Dedifferentiated amniotic fluid mesenchymal stem cell (primary cell): ENCODE results near the gene RFNG.
A peak's percentile ranks its signal among the peaks of the same experiment; 100 is the strongest.

Experiments
- DNase-seq: peaks from one replicate; pipeline ENCODE4 v3.0.0-alpha.2; 2016; ENCODE audit errors: extremely low spot score

The RFNG gene

DNA sequence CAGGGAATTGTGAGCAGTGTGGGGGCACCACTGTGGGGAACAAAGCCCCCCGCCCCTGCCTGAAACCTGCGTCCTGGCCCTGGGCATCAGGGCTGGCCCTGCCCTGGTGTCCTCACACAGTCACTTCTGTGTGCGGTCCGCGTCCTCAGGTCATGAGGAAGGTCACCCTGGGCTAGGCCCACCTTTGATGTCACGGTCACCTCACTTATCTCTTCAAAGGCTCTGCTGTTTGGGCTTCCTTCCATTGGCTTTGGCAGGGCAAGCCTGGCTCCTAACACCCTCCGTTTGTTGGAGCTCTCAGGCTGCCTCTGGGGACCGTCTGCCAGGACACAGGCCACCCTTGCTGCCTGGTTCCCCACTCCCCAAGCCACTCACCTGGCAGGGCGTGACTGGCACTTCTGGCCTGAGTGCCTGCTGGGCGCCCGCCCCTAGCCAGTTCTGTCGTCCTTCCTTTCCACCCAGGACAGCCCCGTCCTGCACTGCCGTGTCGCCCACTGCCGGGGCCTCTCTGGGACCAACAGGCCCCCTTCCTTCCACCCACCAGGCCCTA lies 37.8 kb downstream of the RFNG start:
- DNase-seq: no peak

GRCh38 chr17:82013341-82013740 lies 38.3 kb downstream of the RFNG start:
- DNase-seq: no peak

- no peak for DNase-seq
Measured at GRCh38 chr17:82012640-82013295, 38.8 kb downstream of the RFNG start.

GRCh38 chr17:82012261-82012639 lies 39.4 kb downstream of the RFNG start:
- no peak for DNase-seq

GRCh38 chr17:82011617-82012187 lies 39.9 kb downstream of the RFNG start:
- DNase-seq: no peak

GRCh38 chr17:82010575-82011525 lies 40.8 kb downstream of the RFNG start:
- no peak for DNase-seq

DNA sequence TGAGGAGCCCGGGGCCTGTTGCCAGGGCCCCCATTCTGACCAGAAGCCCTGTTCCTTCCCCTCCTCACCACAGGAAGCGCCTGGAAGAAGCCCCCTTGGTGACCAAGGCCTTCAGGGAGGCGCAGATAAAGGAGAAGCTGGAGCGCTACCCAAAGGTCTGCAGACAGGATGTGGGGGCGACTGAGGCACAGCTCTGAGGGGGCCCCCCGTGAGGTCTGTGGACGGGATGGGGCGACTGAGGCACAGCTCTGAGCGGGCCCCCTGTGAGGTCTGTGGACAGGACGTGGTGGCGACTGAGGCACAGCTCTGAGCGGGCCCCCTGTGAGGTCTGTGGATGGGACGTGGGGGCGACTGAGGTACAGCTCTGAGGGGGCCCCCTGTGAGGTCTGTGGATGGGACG lies 42.2 kb downstream of the RFNG start:
- DNase-seq: no peak

- DNase-seq: no peak
Measured at GRCh38 chr17:82008941-82009405, 42.6 kb downstream of the RFNG start.

DNA sequence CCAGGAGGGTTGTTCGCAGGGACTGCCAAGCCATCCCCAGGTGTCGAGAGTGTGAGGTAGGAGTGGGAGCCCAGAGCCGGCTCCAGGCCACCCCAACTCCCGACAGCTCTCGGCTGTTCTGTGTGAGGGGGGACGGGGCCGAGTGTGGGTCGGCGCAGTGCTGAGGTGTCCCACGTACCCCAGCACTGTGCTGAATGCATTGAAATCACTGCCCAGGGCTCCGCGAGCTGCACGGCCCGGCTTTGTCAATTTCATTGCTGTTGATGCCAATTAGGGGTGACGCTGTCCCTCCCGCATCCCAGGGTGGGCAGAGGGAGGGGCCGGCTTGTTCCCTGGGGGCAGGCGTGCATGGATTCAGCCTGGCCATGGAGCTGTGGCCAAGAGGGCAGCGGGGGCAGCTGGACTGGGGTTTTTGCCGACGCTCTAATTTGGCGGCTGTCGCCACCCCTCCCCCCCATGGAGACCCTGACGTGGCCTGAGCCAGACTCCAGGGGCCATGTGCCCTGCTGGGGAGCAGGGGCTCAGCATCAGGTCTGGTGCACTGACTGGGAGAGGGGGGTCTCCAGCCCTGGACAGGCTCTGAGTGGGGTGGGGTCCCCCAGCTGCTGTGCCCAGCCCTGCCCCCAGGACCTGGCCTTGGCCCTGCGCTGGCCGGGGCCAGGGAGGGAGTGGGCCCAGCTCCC lies 43.2 kb downstream of the RFNG start:
- no peak for DNase-seq

- DNase-seq: no peak
Measured at GRCh38 chr17:82007495-82008257, 43.9 kb downstream of the RFNG start.

DNA sequence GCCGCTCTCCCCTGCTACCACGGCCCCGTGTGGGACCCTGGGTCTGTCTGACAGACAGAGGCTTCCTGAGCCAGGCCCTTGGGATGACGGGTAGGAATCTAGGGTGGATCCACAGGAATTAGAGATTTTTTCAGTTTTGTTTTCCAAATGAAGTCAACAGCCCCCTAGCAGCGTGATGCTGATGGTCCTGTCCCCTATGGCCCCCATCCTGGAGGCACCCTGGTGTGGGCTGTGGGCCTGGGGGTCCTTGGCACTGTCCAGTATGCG lies 44.5 kb downstream of the RFNG start:
- no peak for DNase-seq

DNA sequence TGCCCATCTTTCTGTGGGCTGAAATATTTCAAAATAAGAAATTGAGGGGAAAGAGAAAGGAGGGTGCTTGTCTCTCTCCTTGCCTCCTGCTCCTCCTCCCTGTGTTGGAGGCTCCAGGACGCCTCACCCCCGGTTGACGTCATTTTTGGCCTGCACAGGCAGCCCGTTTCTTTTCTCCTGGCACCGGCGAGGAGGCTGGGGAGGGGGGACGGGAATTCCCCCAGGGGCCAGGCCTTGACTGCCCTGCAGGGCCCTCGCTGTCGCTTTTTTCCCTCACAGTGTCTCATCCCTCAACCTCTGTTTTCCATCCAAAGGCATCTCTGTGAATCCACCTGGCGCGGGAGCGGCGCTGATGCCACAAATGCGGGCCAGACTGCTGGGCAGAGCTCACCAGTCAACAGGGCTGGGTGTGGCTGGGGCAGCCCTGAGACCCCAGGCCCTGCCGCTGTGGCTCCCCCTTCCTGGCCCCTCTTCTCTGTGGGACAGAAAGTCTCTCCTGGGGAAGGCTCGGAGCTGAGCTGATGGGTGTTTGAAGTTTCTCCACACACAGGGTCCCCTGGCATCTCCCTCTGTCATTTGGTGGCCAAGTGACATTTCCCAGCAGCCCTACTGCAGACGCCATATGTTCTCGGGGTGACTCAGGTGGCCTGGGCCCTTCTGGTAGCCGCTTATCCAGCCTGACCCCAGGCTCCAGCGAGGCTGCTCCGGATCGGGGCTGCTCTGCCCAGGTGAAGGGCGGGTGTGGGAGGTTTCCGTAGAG lies 45.0 kb downstream of the RFNG start:
- DNase-seq: no peak

DNA sequence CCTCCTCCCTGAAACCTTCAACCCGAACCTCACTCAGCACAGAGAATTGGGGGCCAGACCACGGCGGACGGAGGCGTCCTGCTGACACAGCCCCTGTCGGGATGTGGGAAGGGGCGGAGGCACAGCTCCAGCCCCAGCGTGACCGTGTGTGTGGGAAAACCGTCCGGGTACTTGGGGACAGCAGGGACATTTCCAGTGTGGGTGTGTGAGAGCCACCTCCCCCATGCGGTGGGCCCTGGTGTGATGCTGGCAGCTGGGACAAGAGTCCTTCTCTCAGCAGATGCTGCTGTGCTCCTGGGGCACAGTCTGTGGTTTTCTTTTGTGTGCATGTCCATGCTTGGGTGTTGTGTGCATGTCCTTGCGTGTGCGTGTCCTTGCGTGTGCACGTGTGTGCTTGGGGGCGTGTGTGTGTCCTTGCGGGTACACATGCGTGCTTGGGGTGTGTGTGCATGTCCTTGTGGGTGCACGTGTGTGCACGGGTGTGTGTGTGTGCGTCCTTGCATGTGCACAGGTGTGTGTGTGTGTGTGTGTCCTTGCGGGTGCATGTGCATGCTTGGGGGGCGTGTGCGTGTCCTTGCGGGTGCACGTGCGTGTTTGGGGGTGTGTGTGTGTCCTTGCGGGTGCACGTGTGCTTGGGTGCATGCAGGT lies 45.8 kb downstream of the RFNG start:
- no peak for DNase-seq

DNA sequence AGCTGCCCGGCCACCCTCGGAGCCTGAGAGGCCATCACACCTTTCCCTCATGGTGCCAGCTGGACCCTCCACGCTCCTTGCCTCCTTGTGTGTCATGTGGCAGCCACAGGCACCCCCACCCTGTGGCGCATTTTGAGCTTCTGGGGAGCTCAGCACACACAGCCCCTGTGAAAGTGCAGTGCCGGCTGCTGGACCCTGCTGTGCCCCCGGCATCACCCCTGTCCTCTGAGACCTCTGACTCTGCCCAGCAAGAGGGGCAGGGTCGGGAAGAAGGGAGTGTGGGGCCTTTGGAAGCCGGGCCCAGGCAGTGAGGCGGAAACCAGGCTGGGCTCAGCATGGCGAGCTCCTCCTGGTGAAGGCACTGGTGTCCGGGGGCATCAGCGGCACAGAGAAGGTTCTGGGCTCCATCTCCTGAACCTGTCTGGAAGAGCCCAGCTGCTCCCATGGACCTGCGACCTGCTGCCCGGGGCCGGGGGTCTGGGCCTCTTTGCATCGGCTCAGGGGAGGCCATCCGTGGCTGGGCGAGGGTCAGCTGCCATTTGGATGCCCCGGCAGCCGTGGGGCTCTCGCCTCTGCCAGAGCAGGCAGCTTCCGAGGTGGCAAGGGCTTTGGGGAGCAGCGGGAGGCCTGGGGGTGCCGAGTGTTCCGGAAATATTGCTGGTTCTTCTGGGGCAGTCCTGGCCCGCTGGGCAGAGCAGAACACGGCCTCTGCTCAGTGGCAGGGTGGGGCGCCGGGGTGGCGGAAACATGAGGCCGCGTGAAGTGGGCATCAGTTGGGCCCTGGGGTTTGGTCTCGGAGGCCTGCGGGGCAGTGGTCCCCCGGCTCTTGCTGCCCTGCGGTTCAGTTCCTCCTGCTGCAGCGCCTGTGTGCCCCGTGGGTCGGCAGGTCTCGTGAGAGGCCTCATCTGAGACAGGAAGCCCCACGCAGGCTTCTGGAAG lies 46.8 kb downstream of the RFNG start:
- no peak for DNase-seq

DNA sequence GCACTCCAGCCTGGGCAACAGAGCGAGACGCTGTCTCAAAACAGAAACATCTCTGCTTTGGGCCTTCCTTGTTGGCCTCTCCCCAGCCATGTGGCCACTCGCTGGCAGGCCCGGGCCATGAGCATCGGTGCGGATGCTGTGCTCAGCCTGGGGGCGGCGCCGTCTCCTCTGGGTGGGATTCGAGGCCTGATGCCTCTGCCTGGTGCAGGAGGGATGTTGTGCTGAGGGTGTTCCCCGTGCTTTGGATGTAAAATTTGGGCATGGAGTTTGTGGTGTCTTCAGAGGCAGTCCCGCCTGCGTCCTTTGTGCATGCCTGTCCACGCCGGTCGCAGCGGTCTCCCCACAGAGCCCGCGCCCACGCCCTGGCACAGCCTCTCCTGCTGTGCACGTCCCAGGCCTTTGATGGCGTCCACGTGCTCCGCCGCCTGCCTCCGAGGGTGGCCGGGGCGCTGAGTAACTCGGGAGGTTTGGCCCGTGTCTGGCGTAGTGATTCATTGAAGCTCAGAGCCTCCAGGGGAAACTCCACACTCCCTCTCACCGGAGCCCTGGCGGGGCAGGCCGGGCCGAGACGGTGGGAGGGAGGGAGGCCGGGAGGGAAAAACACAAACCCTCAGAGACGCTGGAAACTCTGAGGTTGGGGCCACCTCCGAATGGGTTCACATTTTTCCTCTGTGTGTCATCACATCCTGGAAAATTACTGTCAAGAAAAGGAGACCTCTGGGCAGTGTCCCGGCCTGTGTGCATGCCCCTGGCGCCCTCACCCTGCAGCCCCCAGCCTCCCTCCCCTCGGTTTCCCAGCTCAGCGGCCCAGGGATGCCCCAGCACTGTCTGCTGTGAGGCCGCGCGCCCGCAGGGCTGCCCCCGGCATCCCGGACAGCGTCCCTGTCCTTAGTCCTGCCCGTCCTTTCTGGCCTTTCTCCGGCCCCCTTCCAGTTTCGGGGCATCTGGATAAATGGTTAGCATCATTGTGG lies 47.9 kb downstream of the RFNG start:
- DNase-seq: peak; percentile 90

- DNase-seq: no peak
Measured at GRCh38 chr17:82001571-82002056, 50.0 kb downstream of the RFNG start.

GRCh38 chr17:82000803-82001570 lies 50.6 kb downstream of the RFNG start:
- no peak for DNase-seq
